Posterior vena cava (tissue), 2 donors: ENCODE results near the gene SLC18B1. TPM values are rescaled to one million over a fixed set of nuclear protein-coding genes. Genes with fewer than 3 reads are reported as not detected.

Experiments
- total RNA-seq, 2 donors: library from RNA; stranded (reverse); fragmentation: NEBNext Ultra II Directional; extraction: Animal tissue kit (Norgen Biotek cat#: 25700); gene quantifications; one replicate each; pipeline ENCODE4 v1.2.1, GENCODE V29; 2021
- donor health status: DM: yes; HTN: yes; CAD: no.
- donor health status: DM: yes; HTN: yes; CAD: no.

The SLC18B1 gene
- total RNA-seq, 2 donors from 2014 or later = 6.7 to 10.3 TPM

Other genes with a start within 250 kb of the SLC18B1 start
- gene TAAR8, start 246.0 kb downstream of the SLC18B1 start, total RNA-seq = not detected
- not detected for gene TAAR6, start 228.3 kb downstream of the SLC18B1 start, total RNA-seq
- not detected for gene TAAR5, start 208.9 kb downstream of the SLC18B1 start, total RNA-seq
- not detected for gene TAAR2, start 174.4 kb downstream of the SLC18B1 start, total RNA-seq
- not detected for gene TAAR1, start 139.5 kb downstream of the SLC18B1 start, total RNA-seq
- 1 to 10 TPM; 1.9 to 3.0 TPM for gene VNN1, start 84.6 kb downstream of the SLC18B1 start, total RNA-seq
- gene VNN2, start 40.7 kb downstream of the SLC18B1 start, total RNA-seq = 10 to 100 TPM in 1 of 2 donors, 1 to 10 TPM in 1; 6.6 to 13.1 TPM
- gene RPS12, start 15.9 kb upstream of the SLC18B1 start, total RNA-seq = 100 to 1,000 TPM; 813 to 932 TPM